MM.1S (cell line): ENCODE results near the gene TMEM72.

Source experiments
- CTCF ChIP-seq: fragments of 300-600 bp; sonication (generic); IDR thresholded peaks from 2 replicates; pipeline ENCODE4 v1.5.1; 2016; ENCODE audit warnings: antibody characterized with exemption, low read length, mixed read lengths
- EZH2 ChIP-seq: fragments of 300-600 bp; sonication (generic); optimal IDR thresholded peaks from 2 replicates; pipeline ENCODE3; 2017; ENCODE audit warnings: low read depth, mild to moderate bottlenecking, antibody characterized with exemption, low read length, mixed read lengths
- EZH2phosphoT487 ChIP-seq: fragments of 300-600 bp; sonication (generic); IDR thresholded peaks from 2 replicates; pipeline ENCODE4 v1.6.1; 2018; ENCODE audit warnings: antibody characterized with exemption, low read length

GRCh38 chr10:44967616-44968015 is 56.5 kb downstream of the TMEM72 start:
- no peak for TF ChIP-seq CTCF
- no peak for TF ChIP-seq EZH2
- no peak for TF ChIP-seq EZH2phosphoT487
